ENCODE results near the gene CCM2L. TPM values are rescaled to one million over a fixed set of nuclear protein-coding genes. Genes with fewer than 3 reads are reported as not detected.

The CCM2L gene
- total and polyA plus RNA-seq, 12 donors: 2.2 to 28.2 (median 6.2) TPM

DNA sequence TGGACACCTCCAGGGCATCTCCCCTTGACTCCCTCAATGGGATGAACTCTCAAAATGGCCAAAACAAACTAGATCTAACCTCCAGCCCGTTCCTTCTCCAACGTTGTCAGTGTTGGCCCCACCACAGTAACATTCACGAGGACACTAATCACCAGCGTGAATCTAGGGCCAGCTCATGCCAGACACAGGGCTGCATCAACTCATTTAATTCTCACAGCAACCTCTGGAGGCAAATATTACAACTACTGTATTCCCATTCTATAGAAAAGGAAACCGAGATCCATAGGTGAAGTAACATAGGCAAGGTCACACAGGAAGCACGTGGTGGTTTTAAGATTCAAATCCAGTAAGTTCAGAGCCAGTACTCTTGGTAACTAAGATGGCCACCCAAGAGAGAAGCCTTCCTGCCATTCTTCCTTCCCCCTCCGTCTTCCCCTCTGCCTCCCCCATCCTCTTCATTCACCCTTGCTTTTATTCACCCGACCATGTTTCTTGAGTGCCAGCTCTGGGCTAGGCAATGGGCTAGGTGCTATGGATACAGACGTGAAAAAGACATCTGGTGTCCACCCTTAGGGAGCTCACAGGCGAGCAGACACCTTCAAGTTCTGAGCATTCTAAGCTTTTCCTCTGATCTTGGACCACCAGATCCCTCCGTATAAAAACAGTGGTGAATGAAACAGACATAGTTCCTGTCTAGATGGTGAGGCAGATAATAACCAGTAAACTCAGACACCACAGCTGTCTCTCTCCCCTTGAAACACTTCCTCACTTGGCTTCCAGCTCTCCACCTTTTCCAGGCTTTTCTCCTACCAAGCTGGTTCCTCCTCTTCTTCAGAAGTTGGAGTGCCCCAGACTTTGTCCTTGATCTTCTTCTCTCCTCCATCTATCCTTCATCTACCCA, 9.6 kb downstream of the CCM2L start:
- H3K4me1 ChIP-seq (replicated peaks in 1 of 2): peaks cover 0 to 7% of the 10 kb centered on the region in 2 donors
- H3K9me3 ChIP-seq (replicated peaks in 1 of 3): no peaks in the 10 kb centered on the region
- no peak for TF ChIP-seq CTCF (IDR thresholded peaks at IDR 0.05)
- H3K27me3 ChIP-seq: peaks cover 27% of the 10 kb centered on the region
- peak overlapping the region in 1 of 4 donors; percentile 70 for H3K4me3 ChIP-seq
- no peak overlapping the region for H3K27ac ChIP-seq
- intact Hi-C loops (cut with DNase I): loop anchor here in 1 of 2 donors (10.0 kb wide), 1 partner anchor 195 kb away; no protein-coding TSS in a partner anchor
- no peaks in the 10 kb centered on the region for H3K36me3 ChIP-seq (replicated peaks in 1 of 2)
- WGBS, 4 donors: 32 to 38% (median 36%) methylated on average over 11 of the region's 11 CpGs
- no peak for DNase-seq

GRCh38 chr20:32021091-32021490, 10.9 kb downstream of the CCM2L start:
- TF ChIP-seq POLR2A (IDR thresholded peaks at IDR 0.05) (no peak), CTCF (IDR thresholded peaks at IDR 0.05) (no peak)
- H3K4me3 ChIP-seq: no peak overlapping the region
- no peak for DNase-seq
- peaks cover 0 to 7% of the 10 kb centered on the region in 2 donors for H3K4me1 ChIP-seq (replicated peaks in 1 of 2)
- no peaks in the 10 kb centered on the region for H3K9me3 ChIP-seq (replicated peaks in 1 of 3)
- 78 to 81% (median 80%) methylated on average over 4 of the region's 4 CpGs for WGBS, 4 donors
- peaks cover 27% of the 10 kb centered on the region for H3K27me3 ChIP-seq
- no peak overlapping the region for H3K27ac ChIP-seq
- intact Hi-C loops (cut with DNase I): loop anchor here in 1 of 2 donors (10.0 kb wide), 1 partner anchor 196 kb away; no protein-coding TSS in a partner anchor
- H3K36me3 ChIP-seq (replicated peaks in 1 of 2): no peaks in the 10 kb centered on the region

DNA sequence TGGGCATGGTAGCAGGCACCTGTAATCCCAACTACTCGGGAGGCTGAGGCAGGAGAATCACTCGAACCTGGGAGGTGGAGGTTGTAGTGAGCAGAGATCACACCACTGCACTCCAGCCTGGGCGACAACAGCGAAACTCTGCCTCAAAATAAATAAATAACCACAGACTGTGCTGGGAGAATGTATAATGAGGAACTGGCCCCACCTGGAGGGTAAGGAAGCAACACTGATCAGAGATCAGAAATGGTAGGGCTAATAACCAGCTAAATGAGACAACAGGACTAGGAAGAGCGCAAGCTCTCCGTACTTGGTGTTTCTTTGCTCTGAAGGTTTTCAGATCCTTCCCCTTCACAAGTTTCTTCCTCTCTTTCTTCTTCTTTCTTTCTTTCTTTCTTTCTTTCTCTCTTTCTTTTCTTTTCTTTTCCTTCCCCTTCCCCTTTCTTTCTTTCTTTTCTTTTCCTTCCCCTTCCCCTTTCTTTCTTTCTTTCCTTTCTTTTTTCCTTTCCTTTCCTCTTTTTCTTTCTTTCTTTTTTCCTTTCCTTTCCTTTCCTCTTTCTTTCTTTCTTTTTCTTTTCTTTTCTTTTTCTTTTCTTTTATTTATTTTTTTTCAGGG, 14.6 kb downstream of the CCM2L start:
- no peak overlapping the region for H3K4me3 ChIP-seq
- peaks cover 21% of the 10 kb centered on the region for H3K27me3 ChIP-seq
- no peak for DNase-seq
- TF ChIP-seq POLR2A (IDR thresholded peaks at IDR 0.05) (no peak), CTCF (IDR thresholded peaks at IDR 0.05) (no peak)
- intact Hi-C loops (cut with DNase I): loop anchor here in 1 of 2 donors (10.0 kb wide), 1 partner anchor 200 kb away; no protein-coding TSS in a partner anchor
- H3K27ac ChIP-seq: no peak overlapping the region
- H3K9me3 ChIP-seq (replicated peaks in 1 of 3): no peaks in the 10 kb centered on the region
- no peaks in the 10 kb centered on the region for H3K4me1 ChIP-seq (replicated peaks in 1 of 2)
- 70 to 83% (median 80%) methylated on average over 6 of the region's 6 CpGs for WGBS, 4 donors
- no peaks in the 10 kb centered on the region for H3K36me3 ChIP-seq (replicated peaks in 1 of 2)

- Histone ChIP-seq H3K9me3 (replicated peaks in 1 of 3) (no peaks in the 10 kb centered on the region), H3K36me3 (replicated peaks in 1 of 2) (no peaks in the 10 kb centered on the region), H3K27me3 (peaks cover 2% of the 10 kb centered on the region), H3K4me3 (no peak overlapping the region), H3K4me1 (replicated peaks in 1 of 2) (no peaks in the 10 kb centered on the region), H3K27ac (no peak overlapping the region)
- WGBS, 4 donors: 86 to 93% (median 89%) methylated on average over 3 of the region's 3 CpGs
- intact Hi-C loops (cut with DNase I): loop anchor here in 1 of 2 donors (10.0 kb wide), 1 partner anchor 203 kb away; no protein-coding TSS in a partner anchor
- DNase-seq: no peak
- TF ChIP-seq CTCF (IDR thresholded peaks at IDR 0.05) (no peak), POLR2A (IDR thresholded peaks at IDR 0.05) (no peak)
Measured at GRCh38 chr20:32027643-32028042, 17.4 kb downstream of the CCM2L start.

All from adrenal gland (tissue), 12 donors.